OCI-LY1 (cell line): ENCODE data around the gene TRIM31.

Experiments used
- H2AFZ ChIP-seq: fragments of 200-600 bp; sonication (generic), shearing (Covaris generic); 2 replicates; pipeline ENCODE4 v1.6.0; 2014; ENCODE audit warnings: antibody characterized with exemption, mild to moderate bottlenecking, low read length
- H3F3A ChIP-seq: fragments of 200-600 bp; sonication (generic), shearing (Covaris generic); 2 replicates; pipeline ENCODE4 v1.6.0; 2014; ENCODE audit warnings: mild to moderate bottlenecking, antibody characterized with exemption, low read length, moderate library complexity; ENCODE audit not compliant: insufficient read depth
- H3K27ac ChIP-seq: fragments of 200-600 bp; sonication (generic); 2 replicates; pipeline ENCODE4 v1.5.1; 2014; ENCODE audit warnings: low read length, mixed run types, mild to moderate bottlenecking, low read depth; ENCODE audit not compliant: poor library complexity, severe bottlenecking
- H3K27me3 ChIP-seq: fragments of 200-600 bp; sonication (generic); 2 replicates; pipeline ENCODE4 v1.6.0; 2014; ENCODE audit warnings: antibody characterized with exemption, mild to moderate bottlenecking, low read length, moderate library complexity; ENCODE audit not compliant: insufficient read depth
- H3K36me3 ChIP-seq: fragments of 200-600 bp; sonication (generic); 2 replicates; pipeline ENCODE4 v1.6.1; 2014; ENCODE audit warnings: mild to moderate bottlenecking, antibody characterized with exemption, low read length, moderate library complexity, mixed read lengths; ENCODE audit not compliant: insufficient read depth
- H3K4me1 ChIP-seq: fragments of 200-600 bp; sonication (generic); 2 replicates; pipeline ENCODE4 v1.5.1; 2014; ENCODE audit warnings: mild to moderate bottlenecking, low read length, moderate library complexity; ENCODE audit not compliant: insufficient read depth, severe bottlenecking
- H3K4me2 ChIP-seq: fragments of 200-600 bp; sonication (generic), shearing (Covaris generic); 2 replicates; pipeline ENCODE4 v1.6.1; 2014; ENCODE audit warnings: low read length
- H3K4me3 ChIP-seq: fragments of 200-600 bp; sonication (generic); 2 replicates; pipeline ENCODE4 v1.5.1; 2014; ENCODE audit warnings: low read length, low read depth, mild to moderate bottlenecking, mixed read lengths; ENCODE audit not compliant: poor library complexity, severe bottlenecking
- H3K79me2 ChIP-seq: fragments of 200-600 bp; shearing (Covaris generic); 2 replicates; pipeline ENCODE4 v1.6.1; 2016; ENCODE audit warnings: mixed run types, low read length, mixed read lengths; ENCODE audit not compliant: insufficient read depth
- H3K9ac ChIP-seq: fragments of 200-600 bp; sonication (generic), shearing (Covaris generic); 2 replicates; pipeline ENCODE4 v1.6.1; 2014; ENCODE audit warnings: mild to moderate bottlenecking, low read length, mixed read lengths
- H3K9me2 ChIP-seq: fragments of 200-600 bp; sonication (generic), shearing (Covaris generic); 2 replicates; pipeline ENCODE4 v1.6.1; 2014; ENCODE audit warnings: low read depth, mild to moderate bottlenecking, low read length, mixed read lengths
- H3K9me3 ChIP-seq: fragments of 200-600 bp; shearing (Covaris generic); 2 replicates; pipeline ENCODE4 v1.6.1; 2014; ENCODE audit warnings: low read length, mixed read lengths
- H4K20me1 ChIP-seq: fragments of 200-600 bp; sonication (generic), shearing (Covaris generic); 2 replicates; pipeline ENCODE4 v1.6.0; 2016; ENCODE audit warnings: mild to moderate bottlenecking, low read length; ENCODE audit not compliant: insufficient read depth
- CTCF ChIP-seq: fragments of 200-600 bp; sonication (generic), shearing (Covaris generic); IDR thresholded peaks from 2 replicates; pipeline ENCODE4 v1.5.1; 2017; ENCODE audit warnings: mild to moderate bottlenecking, antibody characterized with exemption, low read length, moderate library complexity, mixed read lengths
- EZH2 ChIP-seq: fragments of 200-600 bp; sonication (generic), shearing (Covaris generic); IDR thresholded peaks from 2 replicates; pipeline ENCODE4 v1.8.0; 2017; ENCODE audit warnings: borderline replicate concordance, mixed run types, mild to moderate bottlenecking, antibody characterized with exemption, low read length, moderate library complexity, mixed read lengths

TRIM31 gene

GRCh38 chr6:30160008-30160784 is 47.3 kb upstream of the TRIM31 start:
- no peak overlapping the region for H3K4me2 ChIP-seq
- no peak overlapping the region for H3K9ac ChIP-seq
- no peaks in the 10 kb centered on the region for H3K9me2 ChIP-seq
- H3K4me3 ChIP-seq, result no peak overlapping the region
- H3K4me1 ChIP-seq, result no peaks in the 10 kb centered on the region
- no peak overlapping the region for H3K27ac ChIP-seq
- no peak overlapping the region for H2AFZ ChIP-seq
- TF ChIP-seq EZH2, result no peak
- TF ChIP-seq CTCF, result no peak
- H4K20me1 ChIP-seq, result no peaks in the 10 kb centered on the region
- no peaks in the 10 kb centered on the region for H3K36me3 ChIP-seq
- H3K9me3 ChIP-seq, result no peaks in the 10 kb centered on the region
- peaks cover 4% of the 10 kb centered on the region; the same call in 1 of the 2 replicates for H3K27me3 ChIP-seq
- no peaks in the 10 kb centered on the region for H3K79me2 ChIP-seq
- no peaks in the 10 kb centered on the region for H3F3A ChIP-seq

GRCh38 chr6:30158475-30159040 is 45.7 kb upstream of the TRIM31 start:
- H4K20me1 ChIP-seq, result no peaks in the 10 kb centered on the region
- no peak overlapping the region for H3K27ac ChIP-seq
- H3F3A ChIP-seq, result no peaks in the 10 kb centered on the region
- no peaks in the 10 kb centered on the region for H3K79me2 ChIP-seq
- H3K4me1 ChIP-seq, result no peaks in the 10 kb centered on the region
- no peaks in the 10 kb centered on the region for H3K9me2 ChIP-seq
- TF ChIP-seq CTCF, result no peak
- H3K27me3 ChIP-seq, result peaks cover 4% of the 10 kb centered on the region
- H3K4me2 ChIP-seq, result no peak overlapping the region
- H3K36me3 ChIP-seq, result no peaks in the 10 kb centered on the region
- no peak overlapping the region for H2AFZ ChIP-seq
- H3K9me3 ChIP-seq, result no peaks in the 10 kb centered on the region
- no peak overlapping the region for H3K4me3 ChIP-seq
- H3K9ac ChIP-seq, result no peak overlapping the region

GRCh38 chr6:30157999-30158398 is 45.1 kb upstream of the TRIM31 start:
- no peaks in the 10 kb centered on the region for H3F3A ChIP-seq
- H3K9ac ChIP-seq, result no peak overlapping the region
- H3K4me2 ChIP-seq, result no peak overlapping the region

More at GRCh38 chr6:30157999-30158398, 45.1 kb upstream of the TRIM31 start:
- no peak for TF ChIP-seq EZH2
- no peak for TF ChIP-seq CTCF
- Histone ChIP-seq H3K36me3 (no peaks in the 10 kb centered on the region), H3K4me1 (no peaks in the 10 kb centered on the region), H3K9me2 (no peaks in the 10 kb centered on the region), H3K4me3 (no peak overlapping the region), H4K20me1 (no peaks in the 10 kb centered on the region), H2AFZ (no peak overlapping the region), H3K79me2 (no peaks in the 10 kb centered on the region), H3K27ac (no peak overlapping the region), H3K27me3 (peaks cover 4% of the 10 kb centered on the region), H3K9me3 (no peaks in the 10 kb centered on the region)
